Activated CD8-positive, alpha-beta T cell treated with anti-CD3 and anti-CD28 coated beads for 36 hours (primary cell): ENCODE results near the gene RRBP1. TPM values are rescaled to one million over a fixed set of nuclear protein-coding genes. Genes with fewer than 3 reads are reported as not detected.

Experiments
- ATAC-seq: fragments of 200-7000 bp; cut with Tn5 transposase; one replicate; pipeline ENCODE4 v1.10.0; 2021; ENCODE audit warnings: mild to moderate bottlenecking, moderate library complexity
- CTCF ChIA-PET: fragments of 350-600 bp; sonication (Branson Sonifier 250); formaldehyde crosslinking; loops from one replicate; lab custom pipeline; 2021; ENCODE audit warnings: antibody characterized with exemption; lab: Charles Lee
- POLR2A ChIA-PET: fragments of 350-600 bp; sonication (Branson Sonifier 250); formaldehyde crosslinking; loops from one replicate; lab custom pipeline; 2021; ENCODE audit warnings: antibody characterized with exemption; lab: Charles Lee
- DNase-seq: peaks from one replicate; pipeline ENCODE4 v3.0.0-alpha.2; 2020
- H3K27ac Mint-ChIP-seq: one replicate; pipeline ENCODE4 v1.8.0; 2021; ENCODE audit warnings: mild to moderate bottlenecking, mixed read lengths
- H3K27me3 Mint-ChIP-seq: one replicate; pipeline ENCODE4 v1.8.0; 2021; ENCODE audit warnings: mixed read lengths
- H3K36me3 Mint-ChIP-seq: one replicate; pipeline ENCODE4 v1.8.0; 2021; ENCODE audit warnings: low read depth, mixed read lengths
- H3K4me1 Mint-ChIP-seq: one replicate; pipeline ENCODE4 v1.8.0; 2021; ENCODE audit warnings: low read depth, mixed read lengths
- H3K4me3 Mint-ChIP-seq: one replicate; pipeline ENCODE4 v1.8.0; 2021; ENCODE audit warnings: mild to moderate bottlenecking, moderate library complexity, mixed read lengths
- H3K9me3 Mint-ChIP-seq: one replicate; pipeline ENCODE4 v1.8.0; 2021; ENCODE audit warnings: mixed read lengths
- CTCF ChIP-seq: fragments of 200-600 bp; IDR thresholded peaks from one replicate; pipeline ENCODE4 v1.8.0; 2022; ENCODE audit warnings: antibody characterized with exemption, mild to moderate bottlenecking
- intact Hi-C: fragments of 100-400 bp; cut with micrococcal nuclease; formaldehyde crosslinking; loops from one replicate; pipeline ENCODE4 v1.10.0; 2022
- total RNA-seq, 2 experiments: library from RNA; stranded (reverse); gene quantifications; one replicate each; pipeline ENCODE4 v1.2.3, GENCODE V29; 2021

Gene RRBP1
- total RNA-seq, 2 experiments from 2014 or later: 35.2 to 35.9 TPM

- CTCF ChIA-PET: interaction anchor here (0.8 to 1.7 kb wide), 5 partner anchors 70 to 108 kb away, joined by 3 to 6 read pairs (median 4); partner anchors contain the start of gene BFSP1
- Mint-ChIP-seq H3K9me3 (no peaks in the 10 kb centered on the region), H3K27me3 (no peaks in the 10 kb centered on the region), H3K4me1 (peaks cover 36% of the 10 kb centered on the region), H3K36me3 (peaks cover 11% of the 10 kb centered on the region), H3K4me3 (no peak overlapping the region), H3K27ac (peak overlapping the region; percentile 90)
- ATAC-seq (no peak), DNase-seq (no peak)
- intact Hi-C loops: loop anchor here (5.0 kb wide), 1 partner anchor 106 kb away; no protein-coding TSS in a partner anchor
- POLR2A ChIA-PET: interaction anchor here (0.6 to 0.8 kb wide), 2 partner anchors 12 to 43 kb away, joined by 3 to 4 read pairs; partner anchors contain the start of gene DSTN
- no peak for TF ChIP-seq CTCF
These were observed 69.1 kb downstream of the RRBP1 start for GRCh38 chr20:17612992-17613327.

- TF ChIP-seq CTCF: no peak
- POLR2A ChIA-PET: interaction anchor here (0.6 to 0.8 kb wide), 2 partner anchors 11 to 42 kb away, joined by 3 to 4 read pairs; partner anchors contain the start of gene DSTN
- DNase-seq: peak; percentile 82
- Mint-ChIP-seq H3K4me3 (peak overlapping the region; percentile 44), H3K36me3 (peaks cover 14% of the 10 kb centered on the region), H3K27ac (peak overlapping the region; percentile 90), H3K9me3 (no peaks in the 10 kb centered on the region), H3K27me3 (no peaks in the 10 kb centered on the region), H3K4me1 (peaks cover 36% of the 10 kb centered on the region)
- CTCF ChIA-PET: interaction anchor here (0.8 to 1.7 kb wide), 4 partner anchors 70 to 107 kb away, joined by 3 to 6 read pairs (median 4); no protein-coding TSS in a partner anchor
- intact Hi-C loops: loop anchor here (5.0 kb wide), 1 partner anchor 105 kb away; no protein-coding TSS in a partner anchor
- peak; percentile 83 for ATAC-seq
These were observed 69.6 kb downstream of the RRBP1 start for GRCh38 chr20:17612287-17612991.

GRCh38 chr20:17611540-17612286 lies 70.3 kb downstream of the RRBP1 start:
- Mint-ChIP-seq H3K27ac (peak overlapping the region; percentile 90), H3K4me1 (peaks cover 36% of the 10 kb centered on the region), H3K4me3 (peak overlapping the region; percentile 44), H3K9me3 (no peaks in the 10 kb centered on the region), H3K36me3 (peaks cover 14% of the 10 kb centered on the region), H3K27me3 (no peaks in the 10 kb centered on the region)
- peak; percentile 73 for TF ChIP-seq CTCF
- POLR2A ChIA-PET: interaction anchor here (0.7 to 1.5 kb wide), 3 partner anchors 41 to 381 kb away, joined by 3 to 5 read pairs (median 4); partner anchors contain the start of gene RRBP1
- intact Hi-C loops: loop anchor here (5.0 kb wide), 1 partner anchor 104 kb away; no protein-coding TSS in a partner anchor
- CTCF ChIA-PET: interaction anchor here (1.2 to 2.5 kb wide), 5 partner anchors 39 to 327 kb away, joined by 3 to 15 read pairs (median 4); no protein-coding TSS in a partner anchor
- peak; percentile 58 for DNase-seq
- peak; percentile 3 for ATAC-seq

- CTCF ChIA-PET: interaction anchor here (0.9 to 2.5 kb wide), 8 partner anchors 9 to 328 kb away, joined by 3 to 15 read pairs (median 6); no protein-coding TSS in a partner anchor
- Mint-ChIP-seq H3K9me3 (no peaks in the 10 kb centered on the region), H3K36me3 (peaks cover 14% of the 10 kb centered on the region), H3K27me3 (no peaks in the 10 kb centered on the region), H3K27ac (peak overlapping the region; percentile 90), H3K4me3 (peak overlapping the region; percentile 44), H3K4me1 (peaks cover 36% of the 10 kb centered on the region)
- intact Hi-C loops: loop anchor here (5.0 kb wide), 1 partner anchor 104 kb away; no protein-coding TSS in a partner anchor
- ATAC-seq: peak; percentile 52
- no peak for TF ChIP-seq CTCF
- no peak for DNase-seq
- POLR2A ChIA-PET: interaction anchor here (0.7 to 1.5 kb wide), 5 partner anchors 39 to 381 kb away, joined by 3 to 5 read pairs (median 3); partner anchors contain the start of gene RRBP1
These were observed 70.8 kb downstream of the RRBP1 start for GRCh38 chr20:17611290-17611539.
